HPDE6-E6E7 (cell line): ENCODE measurements around the gene EEF1A2.
"Not testable (repeated sequence)": the region's sequence is repeated elsewhere in the genome, so short reads cannot be mapped to it uniquely, and the experiment has no call there.

ENCODE experiments used
- DNase-seq: peaks from one replicate; pipeline ENCODE4 v3.0.0; 2011; ENCODE audit warnings: missing footprints; ENCODE audit errors: extremely low spot score

The EEF1A2 gene

GRCh38 chr20:63487116-63487764, 11.6 kb downstream of the EEF1A2 start:
- no peak for DNase-seq

- no peak for DNase-seq
Observed at GRCh38 chr20:63486300-63486855, 12.5 kb downstream of the EEF1A2 start.

DNA sequence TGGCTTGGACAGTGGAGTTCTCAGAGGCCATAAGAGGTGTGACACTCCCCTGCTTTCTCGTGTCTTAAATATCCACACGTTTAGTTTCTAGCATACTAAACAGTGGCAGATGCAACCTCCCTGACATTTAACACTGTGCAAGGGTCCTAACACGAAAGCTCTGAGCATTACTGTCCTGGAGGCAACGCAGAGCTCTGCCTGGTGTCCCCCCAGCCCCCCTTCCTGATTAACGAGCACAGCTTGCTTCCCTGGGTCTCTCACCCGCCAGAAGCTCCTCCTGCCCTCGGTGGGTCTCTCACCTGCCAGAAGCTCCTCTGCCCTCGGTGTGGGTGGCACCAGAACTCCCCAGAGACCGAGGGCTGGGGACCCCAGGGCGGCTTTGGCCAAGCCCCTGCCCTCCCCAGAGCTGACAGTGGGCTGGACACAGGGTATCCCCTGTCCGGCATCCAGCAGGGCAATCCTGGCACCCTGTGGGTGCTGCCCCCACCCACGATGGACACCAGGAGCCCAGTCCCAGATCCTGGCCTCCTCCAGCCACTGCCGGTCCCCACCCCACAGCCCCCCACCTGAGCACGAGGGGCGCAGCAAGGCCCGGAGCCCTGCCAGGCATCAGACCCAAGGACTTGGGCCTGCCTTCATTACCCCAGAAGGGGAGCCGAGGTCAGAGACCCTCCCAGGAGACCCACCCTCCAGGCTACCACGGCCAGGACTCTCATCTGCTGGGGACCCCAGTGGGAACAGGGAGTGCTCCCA, 14.1 kb downstream of the EEF1A2 start:
- DNase-seq: no peak

GRCh38 chr20:63484236-63484635, 14.6 kb downstream of the EEF1A2 start:
- DNase-seq: no peak

GRCh38 chr20:63483834-63484233, 15.0 kb downstream of the EEF1A2 start:
- DNase-seq: no peak

DNA sequence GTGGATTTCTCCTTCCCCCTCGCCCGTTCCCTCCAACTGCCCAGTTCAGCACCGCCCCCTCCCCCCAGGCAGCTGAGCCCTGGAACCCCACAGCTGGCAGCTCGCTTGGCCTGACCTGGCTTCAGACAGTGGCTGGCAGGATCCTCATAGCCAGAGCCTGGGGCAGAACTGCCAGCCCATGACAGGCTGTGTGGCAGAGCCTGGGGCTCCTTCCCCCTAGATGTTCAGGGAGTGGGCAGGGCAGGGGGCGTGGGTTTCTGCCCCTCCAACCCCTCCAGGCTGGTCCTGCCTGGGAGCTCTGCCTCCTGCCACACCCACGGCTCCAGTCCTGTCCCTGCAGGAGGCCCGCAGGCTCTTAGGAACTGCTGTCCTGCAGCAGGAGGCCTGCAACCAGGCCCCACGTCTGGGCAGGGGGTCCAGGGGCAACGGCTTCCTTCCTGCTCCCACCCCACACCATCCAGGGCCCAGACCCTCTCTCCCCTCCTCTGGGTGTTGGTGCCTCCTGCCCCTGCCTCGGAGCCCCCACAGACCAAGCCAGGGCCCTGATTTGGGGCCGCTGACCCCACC, 16.8 kb downstream of the EEF1A2 start:
- DNase-seq: no peak

- DNase-seq: no peak
Observed at GRCh38 chr20:63481503-63481902, 17.4 kb downstream of the EEF1A2 start.

- DNase-seq: not testable (repeated sequence)
Observed at GRCh38 chr20:63479695-63480419, 19.0 kb downstream of the EEF1A2 start.

DNA sequence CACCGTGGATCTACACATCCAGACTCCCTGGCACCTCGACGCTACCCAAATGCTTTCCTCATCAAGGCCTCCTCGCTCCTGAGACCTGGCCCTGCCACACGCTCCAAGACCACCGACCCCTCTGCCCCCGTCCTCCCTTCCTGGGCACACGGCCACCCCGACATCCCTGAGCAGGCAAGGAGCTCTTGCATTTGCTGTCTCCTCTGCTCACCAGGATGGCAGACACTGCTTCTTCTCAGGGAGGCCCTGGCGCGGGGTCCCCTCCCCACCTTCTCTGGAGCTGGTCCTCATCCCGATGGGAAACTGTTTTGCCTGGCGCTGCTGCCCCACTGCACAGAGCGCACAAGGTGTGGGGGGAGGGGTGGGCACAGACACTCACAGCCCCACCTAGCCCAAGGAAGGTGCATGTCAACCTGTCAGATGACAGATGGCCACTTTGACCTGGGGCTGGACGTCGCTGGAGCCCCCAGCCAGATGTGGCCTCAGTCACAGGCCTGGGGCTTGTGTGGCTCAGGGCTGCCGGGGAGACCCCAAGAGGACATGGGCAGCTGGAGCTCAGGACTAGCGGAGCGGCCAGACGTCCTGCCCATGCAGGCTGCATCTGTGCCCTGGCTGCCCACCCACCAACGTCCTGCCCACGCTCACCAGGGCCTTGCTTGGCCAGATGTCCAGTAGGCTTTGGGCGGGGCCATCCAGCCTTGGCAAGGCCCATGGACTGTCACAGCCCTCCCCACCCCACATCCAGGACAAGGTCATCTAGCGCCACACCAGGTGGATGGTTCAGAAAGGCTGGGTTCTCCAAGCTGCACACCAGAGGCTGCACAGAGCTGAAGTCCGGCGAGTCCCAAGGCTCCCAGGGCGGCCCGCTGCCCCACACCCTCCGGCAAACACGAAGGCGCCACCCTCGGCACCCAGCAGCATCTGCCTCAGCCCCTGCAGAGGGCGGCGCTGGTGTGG, 20.3 kb downstream of the EEF1A2 start:
- DNase-seq: no peak

DNA sequence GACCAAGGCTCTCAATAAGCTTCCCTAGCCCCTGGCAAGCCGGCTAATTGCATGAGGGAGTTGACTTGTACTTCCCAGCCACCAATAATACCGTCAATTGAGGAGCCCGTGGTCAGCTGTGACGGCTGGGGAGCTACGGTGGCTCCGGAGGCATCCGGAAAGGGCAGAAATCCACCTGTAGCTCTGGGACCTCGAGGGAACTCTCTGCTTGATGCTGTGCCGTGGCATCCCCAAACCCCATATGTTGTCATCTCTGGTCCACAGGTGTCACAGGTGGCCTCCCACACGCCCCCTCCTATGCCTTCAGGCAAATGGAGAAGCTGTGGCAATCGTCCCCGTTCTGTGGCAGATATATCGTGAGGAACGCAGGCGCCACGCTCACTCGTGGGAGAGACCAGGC, 20.9 kb downstream of the EEF1A2 start:
- no peak for DNase-seq

GRCh38 chr20:63477061-63477616, 21.7 kb downstream of the EEF1A2 start:
- no peak for DNase-seq

GRCh38 chr20:63475209-63475608, 23.7 kb downstream of the EEF1A2 start:
- no peak for DNase-seq

GRCh38 chr20:63473555-63474449, 25.1 kb downstream of the EEF1A2 start:
- no peak for DNase-seq

GRCh38 chr20:63472862-63473390, 26.0 kb downstream of the EEF1A2 start:
- DNase-seq: no peak

DNA sequence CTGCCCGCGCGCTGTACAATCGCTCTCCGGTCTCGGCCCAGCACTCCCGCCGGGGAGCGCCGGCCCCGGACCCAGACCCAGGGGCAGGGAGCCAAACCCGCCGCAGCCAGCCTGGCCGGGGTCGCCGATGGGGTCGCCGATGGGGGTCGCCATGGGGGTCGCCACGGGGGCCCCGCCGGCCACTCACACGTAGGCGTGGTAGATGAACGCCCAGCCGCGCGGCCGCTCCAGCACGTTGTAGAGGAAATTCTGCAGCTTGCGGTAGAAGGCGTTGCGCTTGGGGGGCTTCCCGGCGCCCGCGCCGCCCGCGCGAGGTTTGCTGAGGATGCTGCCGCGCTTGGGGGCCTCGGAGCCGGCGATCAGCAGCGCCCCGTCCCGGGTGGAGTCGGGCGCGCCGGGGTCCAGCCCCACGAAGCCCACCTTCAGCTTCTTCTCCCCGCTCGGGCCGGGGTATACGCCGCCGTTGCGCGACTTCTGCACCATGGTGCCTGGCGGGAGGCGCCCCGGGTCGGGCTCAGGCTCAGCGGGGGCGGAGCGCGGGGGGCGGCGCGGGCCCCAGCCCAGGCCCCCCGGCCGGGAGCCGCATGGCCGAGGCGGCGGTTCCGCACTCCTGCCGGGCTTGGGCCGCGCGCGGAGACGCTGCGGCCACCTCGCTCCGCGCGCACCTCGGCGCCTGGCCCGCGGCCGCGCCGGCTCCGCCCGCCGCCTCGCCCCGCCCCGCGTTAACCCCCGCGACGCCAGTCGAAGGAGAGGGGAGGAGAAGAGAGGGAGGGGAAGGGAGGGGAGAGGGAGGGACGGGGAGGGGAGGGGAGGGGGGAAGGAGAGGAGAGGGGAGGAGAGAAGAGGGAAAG, 26.7 kb downstream of the EEF1A2 start, which contains the start of gene KCNQ2:
KCNQ2 (minus strand) TSS at position 675 of the 851 bp plus-strand sequence; CDS start at position 483, 192 bp downstream.
- DNase-seq: no peak

DNA sequence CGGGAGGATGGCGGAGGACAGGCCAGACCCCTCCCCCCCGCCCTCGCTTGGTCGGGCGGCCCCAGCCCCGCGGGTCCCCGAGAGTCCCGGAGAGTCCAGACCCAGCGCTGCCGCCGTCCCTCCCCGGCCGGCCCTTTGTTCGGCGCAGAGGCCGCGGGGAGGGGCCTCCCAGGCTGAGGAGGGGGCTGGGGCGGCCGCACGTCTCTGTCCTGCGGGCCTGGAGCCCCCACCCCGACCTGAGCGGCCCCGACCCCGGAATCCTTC, 27.2 kb downstream of the EEF1A2 start:
- DNase-seq: no peak

DNA sequence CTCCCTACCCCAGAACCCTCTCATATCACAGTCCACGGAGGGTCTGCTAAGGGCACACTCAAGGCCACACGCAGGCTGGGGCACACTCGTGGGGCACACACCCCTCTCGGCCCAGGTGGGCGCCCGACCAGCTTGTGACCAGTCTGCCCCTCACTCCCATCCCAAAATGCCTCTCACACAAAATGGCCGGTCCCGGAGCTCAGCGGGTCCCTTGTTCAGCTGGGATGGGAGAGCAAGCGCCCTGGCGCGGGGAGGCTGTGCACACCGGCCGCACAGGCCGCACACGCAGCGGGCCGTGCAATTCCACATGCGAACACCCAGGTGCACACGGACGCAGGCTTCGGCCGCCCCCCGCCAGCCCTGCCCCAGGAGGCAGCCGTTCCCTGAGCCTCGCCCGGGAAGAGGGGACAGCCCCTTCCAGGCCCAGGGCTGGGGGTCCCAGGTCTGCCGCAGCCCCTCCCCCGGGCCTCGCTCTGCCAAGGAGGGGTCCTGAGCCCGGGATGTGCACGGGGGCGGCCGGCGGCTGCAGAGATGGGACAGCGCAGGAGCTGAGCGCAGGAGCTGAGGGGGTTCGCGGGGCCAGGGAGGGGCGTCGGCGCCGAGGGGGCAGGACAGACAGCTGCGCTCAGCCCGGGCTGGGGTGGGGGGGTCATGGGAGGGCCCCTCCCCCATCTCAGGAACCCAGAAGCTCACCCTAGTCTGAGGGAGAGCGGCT, 27.7 kb downstream of the EEF1A2 start:
- DNase-seq: no peak

GRCh38 chr20:63470410-63470809, 28.5 kb downstream of the EEF1A2 start:
- no peak for DNase-seq
